Neuronal stem cell (in vitro differentiated cells): ENCODE results near the gene EDAR.

Experiments used
- DNase-seq: peaks from one replicate; pipeline ENCODE4 v3.0.0-alpha.2; 2013; ENCODE audit warnings: low spot score
- H2AFZ ChIP-seq: one replicate; pipeline ENCODE4 v1.6.1; 2013; ENCODE audit warnings: mild to moderate bottlenecking, low read length, inconsistent platforms
- H2AK5ac ChIP-seq: 2 replicates; pipeline ENCODE4 v1.6.1; 2013; ENCODE audit warnings: low read depth, mild to moderate bottlenecking, inconsistent platforms, low read length, moderate library complexity, mixed read lengths
- H2BK120ac ChIP-seq: 2 replicates; pipeline ENCODE4 v1.6.1; 2013; ENCODE audit warnings: low read depth, mild to moderate bottlenecking, inconsistent platforms, low read length, moderate library complexity, mixed read lengths
- H2BK12ac ChIP-seq: one replicate; pipeline ENCODE4 v1.6.1; 2013; ENCODE audit warnings: low read length, inconsistent platforms
- H2BK15ac ChIP-seq: 2 replicates; pipeline ENCODE4 v1.6.1; 2013; ENCODE audit warnings: mild to moderate bottlenecking, low read length, inconsistent platforms, mixed read lengths
- H2BK5ac ChIP-seq: one replicate; pipeline ENCODE4 v1.6.1; 2013; ENCODE audit warnings: inconsistent platforms, mild to moderate bottlenecking, low read length, moderate library complexity
- H3K14ac ChIP-seq: one replicate; pipeline ENCODE4 v1.6.1; 2013; ENCODE audit warnings: low read length, inconsistent platforms
- H3K18ac ChIP-seq: 2 replicates; pipeline ENCODE4 v1.6.1; 2013; ENCODE audit warnings: low read length, inconsistent platforms
- H3K23ac ChIP-seq: 2 replicates; pipeline ENCODE4 v1.6.1; 2013; ENCODE audit warnings: low read depth, mild to moderate bottlenecking, mixed read lengths, low read length, inconsistent platforms; ENCODE audit not compliant: poor library complexity
- H3K27ac ChIP-seq: replicated peaks from 3 replicates; pipeline ENCODE4 v1.5.1; 2013; ENCODE audit warnings: low read length, inconsistent platforms
- H3K27me3 ChIP-seq, 3 experiments: 2 replicates each; pipeline ENCODE4 v1.6.1; 2013; ENCODE audit warnings: low read length in 3 of 3, mild to moderate bottlenecking in 2 of 3, inconsistent platforms in 1 of 3, low read depth in 1 of 3, mixed read lengths in 1 of 3, moderate library complexity in 1 of 3; ENCODE audit not compliant: control insufficient read depth in 3 of 3, insufficient read depth in 3 of 3
- H3K36me3 ChIP-seq, 2 donors: replicated peaks in 1 of 2; 2 replicates each; pipeline ENCODE4 v1.6.1; 2013; ENCODE audit warnings: low read length in 2 of 2; ENCODE audit not compliant: control insufficient read depth in 2 of 2, insufficient read depth in 2 of 2
- H3K4ac ChIP-seq: 2 replicates; pipeline ENCODE4 v1.6.1; 2013; ENCODE audit warnings: inconsistent platforms, mild to moderate bottlenecking, low read length, moderate library complexity
- H3K4me1 ChIP-seq, 2 donors: 1 replicate in 1 of 2; 2 replicates in 1 of 2; pipeline ENCODE4 v1.6.1; 2013; ENCODE audit warnings: low read length in 2 of 2, low read depth in 1 of 2; ENCODE audit not compliant: control insufficient read depth in 2 of 2, insufficient read depth in 1 of 2
- H3K4me2 ChIP-seq: one replicate; pipeline ENCODE4 v1.6.1; 2013; ENCODE audit warnings: mild to moderate bottlenecking, low read length, inconsistent platforms; ENCODE audit not compliant: insufficient read depth, poor library complexity, severe bottlenecking
- H3K4me3 ChIP-seq, 2 donors: 2 replicates each; pipeline ENCODE4 v1.5.1; 2013; ENCODE audit warnings: low read length in 2 of 2, mild to moderate bottlenecking in 2 of 2, inconsistent platforms in 1 of 2, moderate library complexity in 1 of 2
- H3K79me1 ChIP-seq: one replicate; pipeline ENCODE4 v1.6.1; 2013; ENCODE audit warnings: low read depth, mild to moderate bottlenecking, inconsistent platforms, low read length, moderate library complexity
- H3K9ac ChIP-seq: one replicate; pipeline ENCODE4 v1.6.1; 2013; ENCODE audit warnings: mild to moderate bottlenecking, low read depth, low read length, inconsistent platforms; ENCODE audit not compliant: poor library complexity
- H3K9me3 ChIP-seq, 2 donors: replicated peaks in 1 of 2; 2 replicates each; pipeline versions ENCODE3 to v1.6.1; 2013; ENCODE audit warnings: low read length in 2 of 2, mild to moderate bottlenecking in 2 of 2, inconsistent platforms in 1 of 2, low read depth in 1 of 2, mixed read lengths in 1 of 2, moderate library complexity in 1 of 2; ENCODE audit not compliant: control insufficient read depth in 2 of 2, insufficient read depth in 1 of 2
- H4K8ac ChIP-seq: one replicate; pipeline ENCODE4 v1.6.1; 2013; ENCODE audit warnings: low read depth, mild to moderate bottlenecking, inconsistent platforms, low read length, moderate library complexity
- H4K91ac ChIP-seq: one replicate; pipeline ENCODE4 v1.6.1; 2013; ENCODE audit warnings: low read length, low read depth, mild to moderate bottlenecking, inconsistent platforms; ENCODE audit not compliant: poor library complexity
- WGBS, 2 donors: extraction: QIAGEN DNeasy Blood & Tissue Kit; methylation state at CpG; one replicate each; pipeline ENCODE4 v1.1.7; 2013; ENCODE audit warnings: missing lambda C conversion rate in 2 of 2, mixed read lengths in 1 of 2; ENCODE audit not compliant: insufficient read length in 2 of 2, insufficient replicate concordance in 1 of 2; ENCODE audit errors: extremely low coverage in 2 of 2; 5-methylcytosine and 5-hydroxymethylcytosine counted together

EDAR gene

DNA sequence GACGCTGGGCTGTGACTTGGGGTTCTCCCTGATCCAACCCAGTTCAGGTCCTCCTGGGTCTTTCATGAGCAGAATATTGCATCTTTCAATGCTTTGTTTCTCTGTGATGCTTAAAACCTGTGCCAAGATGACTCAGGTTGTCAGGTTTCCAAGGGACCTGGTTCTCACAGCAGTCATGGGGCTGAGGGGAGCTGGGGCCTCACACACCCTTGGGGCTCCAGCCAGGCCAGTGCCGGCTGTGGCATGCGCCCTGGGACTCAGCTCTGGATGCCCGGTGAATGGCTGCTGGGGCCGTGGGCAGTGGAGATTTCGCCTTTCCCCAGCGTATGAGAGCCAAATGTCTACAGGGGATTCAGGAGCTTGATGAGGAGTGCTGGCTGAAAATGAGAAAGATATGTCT is 29.6 kb downstream of the EDAR start:
- Histone ChIP-seq H3K27ac (no peak overlapping the region), H2AFZ (no peak overlapping the region), H3K23ac (no peak overlapping the region), H4K8ac (no peak overlapping the region), H3K4me2 (no peak overlapping the region), H2BK12ac (no peak overlapping the region), H2BK120ac (no peak overlapping the region), H3K18ac (no peak overlapping the region), H2AK5ac (peak overlapping the region; percentile 50), H3K79me1 (no peaks in the 10 kb centered on the region), H3K14ac (no peak overlapping the region), H3K9ac (no peak overlapping the region), H3K27me3 (peaks cover 0 to 9% (median 0%) of the 10 kb centered on the region in 3 experiments), H3K36me3 (no peaks in the 10 kb centered on the region), H4K91ac (no peak overlapping the region), H3K4me1 (peaks cover 0 to 9% of the 10 kb centered on the region in 2 donors), H3K4me3 (no peak overlapping the region), H3K4ac (no peak overlapping the region), H3K9me3 (peaks cover 0 to 2% of the 10 kb centered on the region in 2 donors), H2BK5ac (peak overlapping the region; percentile 11), H2BK15ac (peak overlapping the region; percentile 4)
- no CpG with 5 or more reads among the region's 7 CpGs for WGBS, 2 donors
- no peak for DNase-seq

- no peak for DNase-seq
- Histone ChIP-seq H2AFZ (no peak overlapping the region), H2BK12ac (no peak overlapping the region), H4K91ac (no peak overlapping the region), H2AK5ac (peak overlapping the region; percentile 33), H3K4ac (no peak overlapping the region), H3K4me2 (no peak overlapping the region), H3K14ac (no peak overlapping the region), H3K4me1 (peaks cover 0 to 9% of the 10 kb centered on the region in 2 donors), H4K8ac (no peak overlapping the region), H3K4me3 (no peak overlapping the region), H2BK120ac (no peak overlapping the region), H2BK15ac (peak overlapping the region; percentile 4), H3K9me3 (peaks cover 0 to 2% of the 10 kb centered on the region in 2 donors), H3K79me1 (no peaks in the 10 kb centered on the region), H3K9ac (no peak overlapping the region), H2BK5ac (peak overlapping the region; percentile 11), H3K23ac (no peak overlapping the region), H3K18ac (peak overlapping the region; percentile 23), H3K27me3 (peaks cover 0 to 9% (median 0%) of the 10 kb centered on the region in 3 experiments), H3K36me3 (no peaks in the 10 kb centered on the region), H3K27ac (no peak overlapping the region)
- WGBS, 2 donors = no CpG with 5 or more reads among the region's 7 CpGs
These were observed 30.2 kb downstream of the EDAR start for GRCh38 chr2:108958632-108959341.

GRCh38 chr2:108958002-108958401 is 31.0 kb downstream of the EDAR start:
- H3K27ac ChIP-seq = no peak overlapping the region
- no peak overlapping the region for H2AFZ ChIP-seq
- no peak overlapping the region for H2BK120ac ChIP-seq
- H3K79me1 ChIP-seq = no peaks in the 10 kb centered on the region
- H3K23ac ChIP-seq = no peak overlapping the region
- no peak overlapping the region for H3K4ac ChIP-seq
- no peak overlapping the region for H2BK5ac ChIP-seq
- DNase-seq = no peak
- H3K9me3 ChIP-seq = peaks cover 0 to 2% of the 10 kb centered on the region in 2 donors
- no peak overlapping the region for H3K14ac ChIP-seq
- H3K18ac ChIP-seq = no peak overlapping the region
- H3K27me3 ChIP-seq = peaks cover 0 to 9% (median 0%) of the 10 kb centered on the region in 3 experiments
- H3K36me3 ChIP-seq = no peaks in the 10 kb centered on the region
- no peak overlapping the region for H4K91ac ChIP-seq
- no peak overlapping the region for H3K9ac ChIP-seq
- H4K8ac ChIP-seq = no peak overlapping the region
- H3K4me3 ChIP-seq = no peak overlapping the region
- no peak overlapping the region for H2BK12ac ChIP-seq
- WGBS, 2 donors = no CpG with 5 or more reads among the region's 8 CpGs
- no peak overlapping the region for H3K4me2 ChIP-seq
- H3K4me1 ChIP-seq = peaks cover 0 to 9% of the 10 kb centered on the region in 2 donors
- no peak overlapping the region for H2AK5ac ChIP-seq
- H2BK15ac ChIP-seq = no peak overlapping the region

DNA sequence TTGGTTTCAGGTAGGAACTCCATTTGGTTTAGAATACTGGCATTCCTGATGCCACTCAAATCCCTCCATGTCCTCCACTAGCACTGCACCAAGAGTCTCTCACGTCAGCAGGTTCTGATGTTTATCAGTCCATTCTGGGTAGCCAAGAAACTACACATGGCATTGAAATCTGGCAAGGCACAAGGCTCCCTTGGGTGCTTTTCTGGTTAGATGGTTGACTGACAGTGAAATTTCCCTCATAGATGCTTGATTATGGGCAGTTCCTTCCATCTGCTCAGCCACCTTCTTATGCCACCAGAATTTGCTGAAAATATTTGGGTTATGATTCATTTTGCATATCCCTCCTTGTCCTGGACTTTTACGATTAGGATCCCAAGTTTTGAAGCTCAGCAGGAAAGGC is 32.6 kb downstream of the EDAR start:
- WGBS, 2 donors = no CpG with 5 or more reads among the region's 2 CpGs

More for the DNA sequence above, 32.6 kb downstream of the EDAR start:
- Histone ChIP-seq H2AK5ac (no peak overlapping the region), H3K27ac (no peak overlapping the region), H4K91ac (no peak overlapping the region), H3K36me3 (no peaks in the 10 kb centered on the region), H3K18ac (no peak overlapping the region), H3K9ac (no peak overlapping the region), H3K4me2 (no peak overlapping the region), H3K79me1 (no peaks in the 10 kb centered on the region), H2BK15ac (no peak overlapping the region), H2AFZ (no peak overlapping the region), H2BK12ac (no peak overlapping the region), H2BK120ac (no peak overlapping the region), H3K27me3 (peaks cover 0 to 9% (median 0%) of the 10 kb centered on the region in 3 experiments), H3K14ac (no peak overlapping the region), H3K9me3 (peaks cover 0 to 2% of the 10 kb centered on the region in 2 donors), H3K4ac (no peak overlapping the region), H2BK5ac (no peak overlapping the region), H3K4me1 (peaks cover 0 to 9% of the 10 kb centered on the region in 2 donors), H4K8ac (no peak overlapping the region), H3K4me3 (no peak overlapping the region), H3K23ac (no peak overlapping the region)
- DNase-seq = no peak
